Measurements from ENCODE around the gene PPP6R3.

The PPP6R3 gene

DNA sequence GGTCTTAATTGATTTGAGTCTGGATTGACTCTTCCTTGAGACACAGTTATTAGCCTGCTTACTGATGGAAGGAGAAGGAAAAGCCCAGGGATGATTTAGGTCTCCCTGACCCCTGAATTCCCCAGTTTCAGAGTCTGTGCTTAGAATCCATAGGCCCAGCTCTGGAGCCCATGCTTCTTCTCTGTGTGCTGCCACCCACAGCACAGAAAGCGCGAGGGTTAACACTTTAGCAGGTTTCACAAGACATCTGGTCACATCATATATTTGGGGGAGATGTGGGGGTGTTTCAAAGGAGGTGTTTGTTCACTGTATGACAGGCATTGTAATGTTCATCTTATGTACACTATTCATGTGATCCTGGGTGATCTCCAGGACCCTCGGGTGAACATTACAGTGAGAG, 107.0 kb downstream of the PPP6R3 start:
- DNase-seq (ENCODE audit: low read depth, low spot score) = no peak
- no peak overlapping the region for H3K4me3 ChIP-seq (ENCODE audit: low read depth, low read length)
- POLR2A ChIA-PET = interaction anchor here (0.5 kb wide), 1 partner anchor 1225 kb away, joined by 7 read pairs; no protein-coding TSS in a partner anchor
- no peak for TF ChIP-seq CTCF (IDR thresholded peaks at IDR 0.05; ENCODE audit: insufficient read depth, low read length, missing control alignments)
- CTCF ChIA-PET = interaction anchor here (4.9 kb wide), 1 partner anchor 16 kb away, joined by 22 read pairs; no protein-coding TSS in a partner anchor

DNA sequence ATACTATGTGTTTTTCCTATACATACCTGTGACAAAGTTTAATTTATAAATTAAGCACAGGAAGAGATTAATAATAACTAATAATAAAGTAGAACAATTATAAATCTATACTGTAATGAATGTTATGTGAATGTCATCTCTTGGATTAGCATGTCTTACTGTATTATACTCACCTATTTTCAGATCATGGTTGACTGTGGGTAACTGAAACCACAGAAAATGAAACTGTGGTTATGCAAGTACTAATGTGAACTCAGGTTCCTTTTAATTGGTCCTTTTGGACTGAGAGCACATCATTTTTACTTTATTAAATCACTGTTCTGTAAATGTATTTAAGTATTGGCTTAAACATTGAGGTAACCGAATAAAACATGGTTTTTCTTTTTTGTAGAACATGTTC, 108.8 kb downstream of the PPP6R3 start:
- DNase-seq (ENCODE audit: low read depth, low spot score) = no peak
- ChIA-PET CTCF (interaction anchor here (4.9 kb wide), 1 partner anchor 14 kb away, joined by 22 read pairs; no protein-coding TSS in a partner anchor), POLR2A (no interaction called here)
- H3K4me3 ChIP-seq (ENCODE audit: low read depth, low read length) = no peak overlapping the region
- no peak for TF ChIP-seq CTCF (IDR thresholded peaks at IDR 0.05; ENCODE audit: insufficient read depth, low read length, missing control alignments)

- H3K4me3 ChIP-seq (ENCODE audit: low read depth, low read length) = no peak overlapping the region
- CTCF ChIA-PET = interaction anchor here (1.1 to 4.9 kb wide), 2 partner anchors 13 to 39 kb away, joined by 3 to 22 read pairs; no protein-coding TSS in a partner anchor
- no peak for DNase-seq (ENCODE audit: low read depth, low spot score)
- TF ChIP-seq CTCF (IDR thresholded peaks at IDR 0.05; ENCODE audit: insufficient read depth, low read length, missing control alignments) = no peak
- POLR2A ChIA-PET = no interaction called here
These were observed 110.1 kb downstream of the PPP6R3 start for GRCh38 chr11:68570691-68571090.

GRCh38 chr11:68574308-68574707, 113.8 kb downstream of the PPP6R3 start:
- ChIA-PET POLR2A (no interaction called here), CTCF (interaction anchor here (1.3 to 3.0 kb wide), 2 partner anchors 10 to 11 kb away, joined by 3 to 12 read pairs; no protein-coding TSS in a partner anchor)
- no peak for TF ChIP-seq CTCF (IDR thresholded peaks at IDR 0.05; ENCODE audit: insufficient read depth, low read length, missing control alignments)
- H3K4me3 ChIP-seq (ENCODE audit: low read depth, low read length) = no peak overlapping the region
- DNase-seq (ENCODE audit: low read depth, low spot score) = peak; percentile 21

DNA sequence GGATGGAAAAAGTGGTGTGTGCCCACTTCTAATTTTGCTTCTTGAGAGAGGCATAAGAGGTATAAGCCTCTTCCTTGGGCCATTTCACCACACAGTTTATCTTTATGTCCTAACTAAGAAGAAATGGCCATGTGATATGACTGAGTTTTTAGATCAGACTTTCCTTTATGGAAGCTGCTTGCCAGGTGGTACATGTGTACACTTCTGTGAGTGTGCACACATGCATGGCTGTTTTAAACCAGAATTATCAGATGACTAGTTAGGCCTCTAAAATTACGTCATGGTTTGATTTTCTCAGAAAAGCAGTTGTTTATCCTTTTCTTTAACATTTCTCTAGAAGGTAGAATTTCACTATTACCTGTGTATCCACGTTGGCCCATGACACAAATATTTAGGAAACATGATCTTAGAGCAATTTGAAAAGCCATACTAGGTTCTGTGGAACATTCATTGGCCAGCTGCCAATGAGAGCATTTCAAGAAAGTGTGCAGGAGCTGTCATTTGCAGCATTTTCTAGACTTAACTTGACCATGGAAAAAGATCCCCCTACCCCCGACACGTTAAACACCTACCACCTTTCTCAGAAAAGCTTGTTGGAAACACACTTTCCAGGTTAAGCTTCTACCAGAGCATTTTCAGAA, 114.6 kb downstream of the PPP6R3 start:
- no peak overlapping the region for H3K4me3 ChIP-seq (ENCODE audit: low read depth, low read length)
- POLR2A ChIA-PET = no interaction called here
- CTCF ChIA-PET = interaction anchor here (1.3 to 3.0 kb wide), 2 partner anchors 9 to 10 kb away, joined by 3 to 12 read pairs; no protein-coding TSS in a partner anchor
- no peak for TF ChIP-seq CTCF (IDR thresholded peaks at IDR 0.05; ENCODE audit: insufficient read depth, low read length, missing control alignments)
- no peak for DNase-seq (ENCODE audit: low read depth, low spot score)

DNA sequence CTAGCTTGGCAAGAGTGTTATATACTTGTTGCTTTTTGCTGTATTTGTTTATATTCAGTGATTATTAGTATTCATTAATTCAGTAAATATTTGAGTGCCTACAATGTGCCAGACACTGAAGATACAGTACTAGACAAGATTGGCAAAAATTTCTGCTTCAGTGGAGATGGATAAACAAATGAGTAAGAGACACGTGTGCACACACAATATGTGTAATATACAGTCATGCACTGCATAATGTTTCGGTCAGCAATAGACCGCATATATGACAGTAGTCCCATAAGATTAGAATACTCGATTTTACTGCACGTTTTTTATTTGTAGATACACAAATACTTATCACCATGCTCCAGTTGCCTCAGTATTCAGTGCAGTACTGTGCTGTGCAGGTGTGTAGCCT, 118.9 kb downstream of the PPP6R3 start:
- ChIA-PET CTCF (no interaction called here), POLR2A (no interaction called here)
- no peak overlapping the region for H3K4me3 ChIP-seq (ENCODE audit: low read depth, low read length)
- no peak for TF ChIP-seq CTCF (IDR thresholded peaks at IDR 0.05; ENCODE audit: insufficient read depth, low read length, missing control alignments)
- DNase-seq (ENCODE audit: low read depth, low spot score) = no peak
